Thoracic aorta (tissue), 2 donors: ENCODE data around the gene LETM1. TPM values are rescaled to one million over a fixed set of nuclear protein-coding genes. Genes with fewer than 3 reads are reported as not detected.

ENCODE experiments used
- ATAC-seq: fragments of 150-250 bp; one replicate; pipeline ENCODE4 v1.8.0; 2017; ENCODE audit warnings: low read depth; ENCODE audit not compliant: insufficient number of reproducible peaks, low FRiP score
- DNase-seq: peaks from one replicate; pipeline ENCODE4 v3.0.0-alpha.2; 2020; ENCODE audit warnings: low spot score
- H3K27ac ChIP-seq, 2 donors: fragments of 200-600 bp; sonication (generic); 1 replicate in 1 of 2; 2 replicates in 1 of 2; pipeline ENCODE4 v1.5.1; 2016; ENCODE audit warnings: mild to moderate bottlenecking in 2 of 2, moderate library complexity in 2 of 2
- H3K27me3 ChIP-seq: fragments of 200-600 bp; sonication (generic); replicated peaks from 2 replicates; pipeline ENCODE4 v1.6.0; 2016; ENCODE audit warnings: mild to moderate bottlenecking; ENCODE audit not compliant: insufficient read depth
- H3K36me3 ChIP-seq: fragments of 200-600 bp; sonication (generic); one replicate; pipeline ENCODE4 v1.5.1; 2016
- H3K4me1 ChIP-seq, 2 donors: fragments of 200-600 bp; sonication (generic); 1 replicate in 1 of 2; 2 replicates in 1 of 2; pipeline versions ENCODE4 v1.5.1 to v1.6.0; 2016; ENCODE audit warnings: low read depth in 2 of 2, mild to moderate bottlenecking in 1 of 2; ENCODE audit not compliant: control insufficient read depth in 1 of 2
- H3K4me3 ChIP-seq: fragments of 200-600 bp; sonication (generic); 2 replicates; pipeline ENCODE4 v1.5.1; 2016; ENCODE audit warnings: mild to moderate bottlenecking
- H3K9me3 ChIP-seq: fragments of 200-600 bp; sonication (generic); 2 replicates; pipeline ENCODE4 v1.5.1; 2016
- CTCF ChIP-seq: fragments of 200-600 bp; sonication (generic); IDR thresholded peaks from one replicate; pipeline ENCODE4 v1.5.1; 2019; ENCODE audit warnings: antibody characterized with exemption
- total RNA-seq, 2 donors: library from RNA; depleted of rRNA; stranded (reverse); fragments of >200 nt; gene quantifications; one replicate each; pipeline versions ENCODE4 v1.1.0 to v1.2.3, GENCODE V29; 2016

The LETM1 gene
- total RNA-seq, 2 donors from 2014 or later, result 30.5 to 68.9 TPM

- Histone ChIP-seq H3K36me3 (peaks cover 25% of the 10 kb centered on the region), H3K9me3 (no peaks in the 10 kb centered on the region), H3K27me3 (no peaks in the 10 kb centered on the region), H3K4me3 (no peak overlapping the region), H3K27ac (no peak overlapping the region), H3K4me1 (no peaks in the 10 kb centered on the region)
- TF ChIP-seq CTCF, result no peak
- DNase-seq (no peak), ATAC-seq (no peak)
Observed at GRCh38 chr4:1842993-1843448, 12.9 kb downstream of the LETM1 start.

- DNase-seq (no peak), ATAC-seq (no peak)
- no peak overlapping the region for H3K27ac ChIP-seq
- H3K27me3 ChIP-seq, result no peaks in the 10 kb centered on the region
- peaks cover 25% of the 10 kb centered on the region for H3K36me3 ChIP-seq
- no peaks in the 10 kb centered on the region for H3K4me1 ChIP-seq
- no peak for TF ChIP-seq CTCF
- no peak overlapping the region for H3K4me3 ChIP-seq
- H3K9me3 ChIP-seq, result no peaks in the 10 kb centered on the region
Observed at GRCh38 chr4:1842339-1842895, 13.5 kb downstream of the LETM1 start.

- no peaks in the 10 kb centered on the region for H3K9me3 ChIP-seq
- no peak for TF ChIP-seq CTCF
- peaks cover 25% of the 10 kb centered on the region for H3K36me3 ChIP-seq
- DNase-seq (no peak), ATAC-seq (no peak)
- no peaks in the 10 kb centered on the region for H3K27me3 ChIP-seq
- H3K27ac ChIP-seq, result no peak overlapping the region
- no peak overlapping the region for H3K4me3 ChIP-seq
- no peaks in the 10 kb centered on the region for H3K4me1 ChIP-seq
Observed at GRCh38 chr4:1841887-1842210, 14.1 kb downstream of the LETM1 start.

GRCh38 chr4:1841201-1841886 is 14.6 kb downstream of the LETM1 start:
- ATAC-seq (no peak), DNase-seq (no peak)
- H3K27ac ChIP-seq, result no peak overlapping the region
- H3K4me1 ChIP-seq, result no peaks in the 10 kb centered on the region
- no peak for TF ChIP-seq CTCF
- H3K4me3 ChIP-seq, result no peak overlapping the region
- H3K27me3 ChIP-seq, result no peaks in the 10 kb centered on the region
- no peaks in the 10 kb centered on the region for H3K9me3 ChIP-seq
- peaks cover 29% of the 10 kb centered on the region for H3K36me3 ChIP-seq

GRCh38 chr4:1839282-1839681 is 16.7 kb downstream of the LETM1 start:
- H3K9me3 ChIP-seq, result no peaks in the 10 kb centered on the region
- peaks cover 44% of the 10 kb centered on the region for H3K36me3 ChIP-seq
- ATAC-seq, result no peak
- H3K27me3 ChIP-seq, result no peaks in the 10 kb centered on the region
- DNase-seq, result no peak
- no peaks in the 10 kb centered on the region for H3K4me1 ChIP-seq
- no peak overlapping the region for H3K4me3 ChIP-seq
- TF ChIP-seq CTCF, result no peak
- H3K27ac ChIP-seq, result no peak overlapping the region
